Inflammatory macrophage treated with lipopolysaccharide for 4 hours (primary cell): ENCODE measurements around the gene HYAL4.
"Not testable (repeated sequence)": the region's sequence is repeated elsewhere in the genome, so short reads cannot be mapped to it uniquely, and the experiment has no call there.

Experiments
- DNase-seq: peaks from one replicate; pipeline ENCODE4 v3.0.0-alpha.2; 2020

HYAL4 gene

DNA sequence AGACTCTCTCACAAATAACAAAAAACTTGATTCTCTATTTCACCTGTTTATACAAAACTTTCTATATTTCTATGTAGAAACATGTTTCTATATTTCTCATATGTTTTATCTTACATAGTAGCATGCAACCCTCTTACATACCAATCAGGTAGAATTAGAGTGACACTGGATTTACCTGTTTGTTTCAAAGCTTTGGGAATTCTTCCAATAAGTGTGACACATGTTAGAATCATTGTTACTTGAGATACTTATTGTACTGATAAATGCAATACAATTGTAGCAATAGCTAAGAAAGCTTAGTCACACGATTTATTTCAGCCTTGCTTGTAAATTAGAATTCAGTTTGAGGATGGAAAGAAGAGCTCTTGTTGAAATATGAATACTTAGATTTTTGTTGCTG lies 4.9 kb downstream of the HYAL4 start:
- no peak for DNase-seq

DNA sequence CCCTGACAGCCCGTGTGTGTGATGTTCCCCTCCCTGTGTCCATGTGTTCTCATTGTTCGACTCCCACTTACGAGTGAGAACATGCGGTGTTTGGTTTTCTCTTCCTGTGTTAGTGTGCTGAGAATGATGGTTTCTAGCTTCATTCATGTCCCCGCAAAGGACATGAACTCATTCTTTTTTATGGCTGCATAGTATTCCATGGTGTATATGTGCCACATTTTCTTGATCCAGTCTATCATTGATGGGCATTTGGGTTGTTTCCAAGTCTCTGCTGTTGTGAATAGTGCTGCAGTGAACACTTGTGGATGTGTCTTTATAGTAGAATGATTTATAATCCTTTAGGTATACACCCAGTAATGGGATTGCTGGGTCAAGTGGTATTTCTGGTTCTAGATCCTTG lies 6.4 kb downstream of the HYAL4 start:
- not testable (repeated sequence) for DNase-seq

DNA sequence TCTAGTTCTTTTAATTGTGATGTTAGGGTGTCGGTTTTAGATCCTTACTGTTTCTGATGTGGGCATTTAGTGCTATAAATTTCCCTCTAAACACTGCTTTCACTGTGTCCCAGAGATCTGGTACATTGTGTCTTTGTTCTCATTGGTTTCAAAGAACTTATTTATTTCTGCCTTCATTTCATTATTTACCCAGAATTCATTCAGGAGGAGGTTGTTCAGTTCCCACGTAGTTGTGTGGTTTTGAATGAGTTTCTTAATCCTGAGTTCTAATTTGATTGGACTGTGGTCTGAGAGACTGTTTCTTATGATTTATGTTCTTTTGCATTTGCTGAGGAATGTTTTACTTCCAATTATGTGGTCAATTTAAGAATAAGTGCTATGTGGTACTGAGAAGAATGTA lies 9.3 kb downstream of the HYAL4 start:
- DNase-seq, result not testable (repeated sequence)

DNA sequence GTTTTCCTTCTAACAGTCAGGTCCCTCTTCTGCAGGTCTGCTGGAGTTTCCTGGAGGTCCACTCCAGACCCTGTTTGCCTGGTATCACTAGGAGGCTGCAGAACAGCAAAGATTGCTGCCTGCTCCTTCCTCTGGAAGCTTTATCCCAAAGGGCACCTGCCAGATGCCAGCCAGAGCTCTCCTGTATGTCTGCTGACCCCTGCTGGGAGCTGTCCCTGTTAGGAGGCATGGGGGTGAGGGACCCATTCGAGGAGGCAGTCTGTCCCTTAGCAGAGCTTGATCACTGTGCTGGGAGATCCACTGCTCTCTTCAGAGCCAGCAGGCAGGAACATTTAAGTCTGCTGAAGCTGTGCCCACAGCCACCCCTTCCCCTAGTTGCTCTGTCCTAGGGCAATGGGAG lies 11.5 kb downstream of the HYAL4 start:
- DNase-seq, result not testable (repeated sequence)

DNA sequence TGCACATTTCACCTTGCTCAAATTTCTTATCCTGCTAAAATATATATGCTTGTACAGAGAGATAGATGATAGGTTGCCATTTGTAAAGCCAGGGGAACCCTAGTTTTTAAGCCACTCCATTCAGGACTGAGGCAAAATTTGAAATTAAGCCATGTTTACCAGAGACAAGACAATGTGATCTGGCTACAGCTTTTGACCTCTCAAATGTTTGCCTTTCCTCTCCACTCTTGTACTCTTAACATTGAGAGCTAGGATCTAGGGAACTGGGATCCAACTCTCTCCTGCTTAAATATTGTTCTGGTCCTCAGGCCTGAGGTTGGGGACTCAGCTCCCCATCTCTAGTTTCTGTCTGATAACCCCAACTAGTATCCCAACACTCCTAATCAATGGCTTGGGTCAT lies 15.9 kb downstream of the HYAL4 start:
- DNase-seq, result no peak

DNA sequence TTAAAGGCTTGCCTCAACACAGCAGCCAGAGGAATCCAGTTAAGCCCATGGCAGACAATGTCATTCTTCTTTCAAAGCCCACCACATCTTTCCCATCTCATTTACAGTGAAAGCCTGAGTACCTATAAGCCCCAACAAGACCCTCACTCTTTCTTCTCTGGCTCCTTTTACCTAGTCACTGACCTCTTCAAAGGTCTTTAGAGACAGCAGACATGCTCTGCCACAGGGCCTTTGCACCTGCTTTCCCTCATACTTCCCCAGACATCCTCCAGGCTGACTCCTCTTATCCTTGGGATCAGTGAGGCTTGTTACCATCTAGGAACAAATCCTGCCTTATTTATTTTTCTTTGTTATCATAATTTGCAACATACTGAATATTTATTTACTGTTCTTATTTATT lies 17.8 kb downstream of the HYAL4 start:
- no peak for DNase-seq

DNA sequence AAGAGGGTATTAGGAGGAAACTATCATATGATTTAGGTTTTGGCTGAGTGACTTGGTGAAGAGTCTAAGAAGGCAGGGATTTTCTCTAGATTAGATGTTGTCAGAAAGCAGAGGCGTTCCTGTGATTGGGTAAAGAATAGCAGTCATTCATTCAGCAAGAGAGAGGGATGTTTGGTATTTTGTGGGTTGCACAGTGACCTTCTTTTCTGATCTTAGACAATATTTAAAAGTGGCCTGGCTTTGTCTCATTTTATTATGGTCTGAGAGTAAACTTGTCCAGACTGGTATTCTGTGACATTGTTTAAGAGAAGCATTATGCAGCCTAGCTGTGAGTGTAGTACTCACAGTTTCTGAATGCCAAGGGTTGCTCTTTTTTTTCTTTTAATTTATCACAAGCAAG lies 18.5 kb downstream of the HYAL4 start:
- no peak for DNase-seq

DNA sequence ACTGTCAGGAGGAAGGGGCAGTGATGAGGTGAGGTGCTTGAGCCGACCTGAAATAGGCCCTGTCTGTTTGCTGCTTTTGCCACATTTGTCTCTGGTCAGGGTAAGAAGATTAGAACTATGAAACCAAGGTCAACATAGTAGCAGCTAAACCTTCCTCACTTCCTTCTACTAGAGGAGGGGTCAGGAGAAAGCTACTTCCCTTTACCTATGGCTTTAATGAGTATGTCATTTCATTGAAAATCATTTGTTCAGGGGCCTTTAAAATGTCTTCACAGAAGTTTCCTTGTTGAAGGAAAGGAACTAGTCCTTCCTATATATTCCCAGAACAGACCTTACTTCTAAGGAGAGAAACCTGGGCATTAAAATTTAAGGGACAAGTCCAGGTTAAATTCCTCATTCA lies 19.0 kb downstream of the HYAL4 start:
- no peak for DNase-seq

DNA sequence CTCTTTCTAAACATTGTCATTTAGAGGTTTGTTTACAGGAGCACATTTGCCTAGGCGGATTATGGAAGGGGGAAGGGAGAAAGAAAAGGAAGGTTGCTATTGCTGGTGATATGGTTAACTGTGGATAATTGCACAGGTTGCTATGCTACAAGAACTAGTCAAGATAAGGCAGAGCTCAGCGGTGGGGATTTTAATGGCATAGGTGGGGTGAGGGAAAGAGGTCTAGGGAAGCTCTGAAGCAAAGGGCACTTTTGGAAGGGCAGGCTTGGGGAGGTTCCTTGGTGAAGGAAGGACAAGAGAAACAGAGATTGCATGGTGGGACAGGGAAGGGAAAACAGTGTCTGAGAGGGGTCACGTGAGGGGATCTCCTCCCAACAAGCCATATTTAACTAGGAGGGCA lies 19.5 kb downstream of the HYAL4 start:
- DNase-seq, result no peak

DNA sequence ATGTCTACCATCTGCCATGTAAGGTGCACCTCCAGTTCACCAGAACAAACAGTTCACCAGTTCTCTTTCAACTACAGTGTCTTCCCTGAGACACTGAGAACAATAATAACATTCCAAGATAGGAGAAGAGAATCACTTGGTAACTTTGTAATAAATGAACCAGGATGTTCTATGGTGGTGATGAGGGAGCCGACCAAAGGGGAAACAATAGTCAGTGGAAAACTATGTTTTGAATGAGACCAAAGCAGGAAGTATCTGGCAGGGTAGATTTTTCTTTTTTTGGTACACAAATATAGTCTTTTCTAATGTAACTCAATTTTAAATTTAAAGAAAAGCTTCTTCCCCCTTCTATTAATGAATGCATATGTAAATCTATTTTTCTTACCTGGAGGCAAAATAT lies 20.0 kb downstream of the HYAL4 start:
- DNase-seq, result no peak

DNA sequence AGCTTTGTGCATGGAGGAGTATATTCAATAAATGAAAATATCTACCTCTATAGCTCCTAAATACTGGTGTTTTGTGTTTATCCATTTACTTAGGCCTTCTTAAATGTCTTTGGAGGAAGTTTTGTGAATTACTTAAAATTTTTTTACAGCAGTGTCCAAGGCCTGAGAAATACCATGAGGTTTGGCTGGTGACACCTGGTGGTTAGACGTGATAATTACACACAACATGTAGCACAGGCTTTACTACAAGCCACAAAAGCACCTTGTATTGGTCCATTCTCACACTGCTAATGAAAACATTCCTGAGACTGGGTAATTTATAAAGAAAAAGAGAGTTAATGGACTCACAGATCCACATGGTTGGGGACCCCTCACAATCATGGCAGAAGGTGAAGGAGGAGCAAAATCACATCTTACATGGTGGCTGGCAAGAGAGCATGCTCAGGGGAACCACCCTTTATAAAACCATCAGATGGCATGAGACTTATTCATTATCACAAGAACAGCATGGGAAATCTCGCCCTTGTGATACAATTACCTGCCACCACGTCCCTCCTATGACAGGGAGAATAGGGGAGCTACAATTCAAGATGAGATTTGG lies 20.6 kb downstream of the HYAL4 start:
- DNase-seq, result peak; percentile 69

DNA sequence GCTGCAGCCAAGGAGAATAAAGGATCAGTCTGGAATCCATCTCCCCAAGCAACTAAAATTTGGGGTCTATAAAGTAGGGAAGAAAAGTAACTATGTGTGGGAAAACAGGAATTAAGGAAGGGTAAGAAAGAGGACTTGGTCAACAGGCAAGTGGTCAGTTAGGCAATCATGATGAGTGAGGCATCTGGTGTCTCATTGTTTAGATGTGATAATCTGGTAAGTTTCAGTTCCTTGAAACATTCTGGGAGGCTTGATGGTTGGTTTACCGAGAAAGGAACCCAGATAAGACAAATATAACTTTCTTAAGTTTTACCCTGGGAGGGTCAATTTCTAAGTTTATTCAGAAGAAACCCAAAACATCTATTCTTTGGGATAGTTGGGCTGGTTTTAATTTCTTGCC lies 22.3 kb downstream of the HYAL4 start:
- peak; percentile 92 for DNase-seq

DNA sequence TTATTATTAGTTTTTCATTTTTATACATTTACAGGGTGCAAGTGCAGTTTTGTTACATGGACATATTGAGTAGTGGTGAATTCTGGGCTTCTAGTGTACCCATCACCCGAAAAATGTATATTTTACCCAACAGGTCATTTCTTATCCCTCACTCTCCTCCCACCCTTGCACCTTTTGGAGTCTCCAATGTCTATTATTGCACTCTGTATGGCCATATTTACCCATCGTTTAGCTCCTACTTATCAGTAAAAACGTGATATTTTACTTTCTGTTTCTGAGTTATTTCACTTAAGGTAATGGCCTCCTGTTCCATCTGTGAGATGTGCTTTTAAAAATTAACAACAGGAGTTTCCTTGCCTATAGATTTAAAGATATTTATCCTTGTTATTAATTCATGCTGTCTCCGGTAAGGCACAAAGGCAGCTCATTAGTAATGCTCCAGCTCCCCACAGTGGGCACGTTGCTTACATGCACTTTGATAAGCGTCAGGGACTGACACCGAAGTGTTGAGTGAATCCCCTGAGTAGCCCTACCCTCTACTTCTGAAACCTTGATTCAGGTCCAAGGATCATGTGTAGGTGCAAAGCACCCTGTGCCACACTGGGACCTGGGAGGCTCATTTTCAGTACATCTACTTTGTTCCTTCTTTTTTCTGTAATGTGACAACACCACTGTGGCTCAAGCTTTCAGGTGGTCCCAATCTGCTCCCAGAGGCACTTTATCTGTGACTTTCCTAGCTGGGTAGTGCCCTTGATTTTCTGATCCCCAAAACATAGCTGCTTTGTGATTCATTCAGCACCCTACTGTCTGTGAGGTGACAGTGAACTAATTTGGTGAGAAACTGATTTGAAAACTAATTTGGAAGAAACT lies 27.3 kb downstream of the HYAL4 start:
- peak; percentile 59 for DNase-seq

DNA sequence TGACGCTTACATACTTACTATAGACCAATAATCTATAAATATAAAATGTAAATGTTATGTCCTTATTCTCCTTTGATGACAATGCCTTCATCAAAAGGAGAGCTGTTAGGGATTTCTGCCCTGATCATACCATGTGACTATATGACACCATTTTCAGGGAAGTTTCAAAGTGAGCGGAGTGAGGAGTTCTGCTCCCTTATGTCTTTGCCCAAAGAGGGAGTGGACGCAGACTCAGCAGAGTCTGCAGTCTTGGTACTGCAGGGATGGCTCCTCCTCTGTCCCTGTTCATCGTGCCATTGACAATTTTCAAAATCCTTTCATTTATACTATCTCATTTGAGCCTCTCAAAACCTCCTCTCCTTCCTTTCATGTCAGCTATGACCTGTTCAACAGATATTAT lies 27.9 kb downstream of the HYAL4 start:
- no peak for DNase-seq

DNA sequence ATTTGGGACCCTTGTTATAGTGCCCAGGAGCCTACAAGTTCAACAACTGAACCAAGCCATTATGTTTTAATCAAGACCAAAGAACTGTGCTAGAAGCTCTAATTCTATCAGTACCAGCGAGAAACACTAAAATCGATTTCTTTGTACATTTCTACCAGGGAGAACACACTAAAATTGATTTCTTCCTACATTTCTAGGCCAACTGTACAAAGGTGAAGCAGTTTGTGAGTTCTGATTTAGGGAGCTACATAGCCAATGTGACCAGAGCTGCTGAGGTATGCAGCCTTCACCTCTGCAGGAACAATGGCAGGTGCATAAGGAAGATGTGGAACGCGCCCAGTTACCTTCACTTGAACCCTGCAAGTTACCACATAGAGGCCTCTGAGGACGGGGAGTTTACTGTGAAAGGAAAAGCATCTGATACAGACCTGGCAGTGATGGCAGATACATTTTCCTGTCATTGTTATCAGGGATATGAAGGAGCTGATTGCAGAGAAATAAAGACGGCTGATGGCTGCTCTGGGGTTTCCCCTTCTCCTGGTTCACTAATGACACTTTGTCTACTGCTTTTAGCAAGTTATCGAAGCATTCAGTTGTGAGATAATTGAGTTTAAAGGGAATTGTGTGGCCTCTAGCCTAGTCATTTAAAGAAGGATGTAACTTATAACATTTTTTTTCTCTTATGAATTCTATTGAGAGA lies 31.7 kb downstream of the HYAL4 start:
- DNase-seq, result no peak

DNA sequence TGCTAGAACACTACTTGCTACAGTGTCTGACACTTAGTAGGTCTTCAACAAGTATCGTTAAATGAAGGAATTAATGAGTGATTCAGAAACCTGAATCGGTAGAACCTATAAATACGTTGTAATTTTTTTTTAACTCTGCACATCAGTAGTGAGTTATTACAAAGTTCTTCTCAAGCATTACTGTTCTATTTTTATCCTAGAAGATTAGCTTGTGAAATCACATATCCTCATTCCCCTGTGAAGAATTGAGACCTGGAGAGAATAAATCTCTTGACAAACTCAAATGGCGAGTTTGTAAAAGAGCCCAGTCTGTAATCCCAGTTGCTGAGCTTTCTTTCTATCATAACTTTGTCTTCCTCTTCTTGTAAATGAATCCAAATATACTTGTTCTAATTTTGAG lies 34.7 kb downstream of the HYAL4 start:
- no peak for DNase-seq

DNA sequence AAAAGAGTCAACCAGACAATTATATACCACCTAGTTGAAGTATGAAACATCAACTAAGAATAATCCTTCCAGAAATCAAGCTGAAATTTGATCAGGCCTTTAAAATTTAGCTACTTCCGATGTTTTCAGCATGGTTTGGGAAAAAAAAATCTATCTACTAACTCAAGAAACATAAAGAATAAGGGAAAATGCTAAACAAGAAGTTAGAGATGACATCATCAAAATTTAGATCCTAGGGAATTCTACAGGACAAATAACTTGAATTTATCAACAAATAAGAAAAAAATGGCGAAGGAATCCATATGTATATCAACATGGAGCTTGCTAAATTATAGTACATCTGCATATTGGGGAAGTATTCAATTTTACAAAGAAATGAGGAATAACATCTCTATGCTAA lies 36.3 kb downstream of the HYAL4 start:
- no peak for DNase-seq

DNA sequence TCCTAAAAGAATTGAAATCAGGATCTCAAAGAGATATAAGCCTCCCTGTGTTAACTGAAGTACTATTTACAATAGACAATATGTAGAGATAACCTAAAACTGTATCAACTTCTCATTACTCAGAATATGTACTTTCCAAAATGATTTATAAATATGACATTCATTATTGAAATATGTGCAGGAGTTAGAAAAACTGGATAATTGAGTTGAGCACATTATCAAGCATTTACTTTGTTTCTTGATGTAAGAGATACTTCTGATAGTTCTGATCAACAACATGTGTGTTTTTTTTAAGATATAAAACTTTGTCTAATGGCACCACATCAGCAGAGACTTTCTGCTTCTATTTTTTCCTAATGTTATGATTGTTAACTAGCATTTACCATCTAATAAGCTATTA lies 38.2 kb downstream of the HYAL4 start:
- no peak for DNase-seq

DNA sequence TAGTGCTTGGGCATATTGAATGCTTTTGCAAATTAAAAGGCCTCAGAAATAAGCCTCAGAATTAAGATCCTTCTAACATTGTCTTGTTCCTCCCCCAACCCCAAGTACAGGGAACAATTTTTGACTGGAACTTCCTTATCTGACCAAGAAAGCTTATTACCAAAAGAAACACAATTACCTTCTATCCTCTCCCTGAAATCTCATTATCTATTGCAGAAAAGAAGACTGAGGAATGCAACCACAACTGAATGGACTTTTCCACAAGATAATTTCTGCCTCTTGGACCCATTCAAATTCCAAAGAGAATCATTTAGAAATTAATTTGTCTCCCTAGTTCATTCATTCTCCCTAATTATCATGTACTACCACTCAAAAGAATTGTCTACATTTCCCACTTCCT lies 43.2 kb downstream of the HYAL4 start:
- DNase-seq, result no peak

DNA sequence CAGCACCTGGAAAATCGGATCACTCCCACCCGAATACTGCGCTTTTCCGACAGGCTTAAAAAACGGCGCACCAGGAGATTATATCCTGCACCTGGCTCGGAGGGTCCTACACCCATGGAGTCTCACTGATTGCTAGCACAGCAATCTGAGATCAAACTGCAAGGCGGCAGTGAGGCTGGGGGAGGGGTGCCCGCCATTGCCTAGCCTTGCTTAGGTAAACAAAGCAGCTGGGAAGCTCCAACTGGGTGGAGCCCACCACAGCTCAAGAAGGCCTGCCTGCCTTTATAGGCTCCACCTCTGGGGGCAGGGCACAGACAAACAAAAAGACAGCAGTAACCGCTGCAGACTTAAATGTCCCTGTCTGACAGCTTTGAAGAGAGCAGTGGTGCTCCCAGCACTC lies 49.8 kb downstream of the HYAL4 start:
- DNase-seq, result not testable (repeated sequence)

DNA sequence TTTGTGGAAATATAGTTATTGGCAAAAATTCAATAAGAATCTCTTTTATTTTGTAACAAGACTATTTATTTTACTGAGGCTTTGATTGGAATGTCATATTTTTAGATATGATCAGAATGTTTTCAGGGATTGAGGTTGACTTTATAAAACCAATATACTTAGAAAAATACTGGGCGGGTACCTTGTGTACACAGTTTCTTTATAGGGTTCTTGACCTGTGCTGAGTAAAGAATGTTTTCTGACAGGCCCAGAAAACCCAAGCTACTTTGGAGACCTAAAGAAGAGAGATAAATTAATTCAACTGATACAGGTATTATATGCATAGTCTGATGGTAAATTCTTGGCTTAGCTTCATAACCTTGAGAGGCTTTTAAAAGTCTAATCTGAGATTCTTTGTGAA lies 56.1 kb downstream of the HYAL4 start:
- no peak for DNase-seq

DNA sequence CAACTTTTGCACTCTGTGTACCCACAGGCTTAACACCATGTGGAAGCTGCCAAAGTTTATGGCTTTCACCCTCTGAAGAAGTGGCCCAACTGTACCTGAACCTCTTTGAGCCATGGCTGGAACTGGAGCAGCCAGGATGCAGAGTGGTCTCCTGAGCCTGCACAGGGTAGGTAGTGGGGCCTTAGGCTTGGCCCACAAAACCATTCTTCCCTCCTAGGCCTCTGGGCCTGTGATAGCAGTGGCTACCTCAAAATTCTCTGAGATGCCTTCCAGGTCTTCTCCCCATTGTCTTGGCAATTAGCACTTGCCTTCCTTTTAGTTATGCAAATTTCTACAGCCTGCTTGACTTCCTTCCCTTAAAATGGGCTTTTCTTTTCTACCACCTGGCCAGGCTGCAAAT lies 60.7 kb downstream of the HYAL4 start:
- DNase-seq, result no peak

DNA sequence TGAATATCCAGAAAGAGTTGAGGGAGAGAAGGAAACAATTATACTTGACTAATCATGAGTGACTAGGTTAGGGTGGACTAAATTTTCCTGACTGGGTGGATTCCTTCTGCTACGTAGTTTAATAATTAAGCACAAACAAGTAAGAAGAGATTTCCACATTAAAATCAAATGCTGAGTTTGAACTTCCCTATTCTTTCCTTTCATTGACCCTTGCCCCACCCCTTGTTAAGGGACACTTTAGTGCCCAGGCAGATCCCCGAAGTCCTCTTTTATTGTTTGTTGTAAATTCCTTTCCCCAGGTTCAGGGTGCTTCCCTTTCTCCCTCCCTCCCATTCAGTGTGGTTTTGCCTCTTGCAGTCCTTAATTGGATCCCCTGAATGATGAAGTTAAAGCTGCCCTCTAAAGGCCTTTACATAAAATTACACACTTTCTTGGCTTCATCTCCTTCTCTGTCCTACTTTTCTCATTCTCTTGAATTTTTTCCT lies 71.3 kb downstream of the HYAL4 start:
- DNase-seq, result peak; percentile 10

DNA sequence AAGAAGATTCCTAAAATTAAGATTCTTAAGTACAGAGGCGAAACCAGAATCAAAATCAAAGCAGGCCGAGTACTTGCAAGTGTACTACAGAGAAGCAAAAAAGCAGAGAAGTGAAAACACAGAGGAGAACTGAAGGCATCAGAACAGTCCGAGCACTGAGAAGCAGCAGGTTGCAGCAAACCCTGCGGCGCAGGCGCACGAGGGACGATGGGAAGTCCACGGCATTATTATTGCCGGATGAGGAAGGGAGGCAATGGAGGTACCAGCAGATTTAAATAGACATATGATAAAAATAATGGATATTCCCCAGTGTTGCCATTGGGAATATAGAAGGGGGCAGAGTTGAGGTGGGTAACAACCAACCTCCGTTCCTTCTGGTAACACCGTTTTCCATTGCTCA lies 72.9 kb downstream of the HYAL4 start:
- no peak for DNase-seq
